ENCODE results near the gene ST3GAL3. TPM values are rescaled to one million over a fixed set of nuclear protein-coding genes. Genes with fewer than 3 reads are reported as not detected.

Gene ST3GAL3
- total RNA-seq, 1 experiment from 2014 or later: 26.8 TPM

- CTCF ChIA-PET: no interaction called here
These were observed 175.4 kb downstream of the ST3GAL3 start for GRCh38 chr1:43882763-43883162.

DNA sequence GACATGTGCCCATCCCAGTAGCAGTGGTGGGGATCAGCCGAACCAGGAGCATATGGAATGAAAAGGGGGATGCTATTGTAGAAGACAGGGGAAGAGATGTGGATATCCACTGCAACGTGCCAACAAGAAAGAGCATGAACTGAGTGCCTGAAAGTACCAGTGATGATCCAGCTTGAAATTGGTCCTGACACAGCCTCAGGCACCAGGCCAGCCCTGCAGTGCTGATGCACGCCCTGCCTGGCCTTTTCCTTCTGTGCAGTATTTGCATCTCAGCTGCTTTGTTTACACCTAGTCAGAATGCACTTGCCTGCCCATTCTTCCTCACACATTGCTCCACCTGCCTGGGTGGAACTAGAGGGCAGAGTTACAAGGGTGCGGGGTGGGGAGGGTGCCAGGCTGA, 176.0 kb downstream of the ST3GAL3 start:
- H3K4me3 ChIP-seq (ENCODE audit: low read depth, low read length, poor library complexity, severe bottlenecking): no peak overlapping the region
- POLR2A ChIA-PET (ENCODE audit: low non-redundant PET): no interaction called here
- BruUV-seq (replicated peaks): no TSS peak
- H3K27me3 ChIP-seq (replicated peaks; ENCODE audit: insufficient read depth, low read depth, low read length, poor library complexity): no peaks in the 10 kb centered on the region
- H3K4me1 ChIP-seq (ENCODE audit: insufficient read depth, low read length, poor library complexity, severe bottlenecking): peaks cover 11% of the 10 kb centered on the region
- intact Hi-C loops (cut with micrococcal nuclease; ENCODE audit: unreplicated experiment): no loop called here
- no peak for DNase-seq (ENCODE audit: low spot score)
- H3K36me3 ChIP-seq (ENCODE audit: insufficient read depth, low read length, poor library complexity, severe bottlenecking): no peaks in the 10 kb centered on the region
- CTCF ChIA-PET: no interaction called here
- H3K27ac ChIP-seq (ENCODE audit: low read depth, low read length, poor library complexity, severe bottlenecking): no peak overlapping the region
- no peak for TF ChIP-seq EZH2 (IDR thresholded peaks at IDR 0.05; ENCODE audit: borderline replicate concordance, low read depth, low read length, poor library complexity, severe bottlenecking)
- TF ChIP-seq, protein P1, sequence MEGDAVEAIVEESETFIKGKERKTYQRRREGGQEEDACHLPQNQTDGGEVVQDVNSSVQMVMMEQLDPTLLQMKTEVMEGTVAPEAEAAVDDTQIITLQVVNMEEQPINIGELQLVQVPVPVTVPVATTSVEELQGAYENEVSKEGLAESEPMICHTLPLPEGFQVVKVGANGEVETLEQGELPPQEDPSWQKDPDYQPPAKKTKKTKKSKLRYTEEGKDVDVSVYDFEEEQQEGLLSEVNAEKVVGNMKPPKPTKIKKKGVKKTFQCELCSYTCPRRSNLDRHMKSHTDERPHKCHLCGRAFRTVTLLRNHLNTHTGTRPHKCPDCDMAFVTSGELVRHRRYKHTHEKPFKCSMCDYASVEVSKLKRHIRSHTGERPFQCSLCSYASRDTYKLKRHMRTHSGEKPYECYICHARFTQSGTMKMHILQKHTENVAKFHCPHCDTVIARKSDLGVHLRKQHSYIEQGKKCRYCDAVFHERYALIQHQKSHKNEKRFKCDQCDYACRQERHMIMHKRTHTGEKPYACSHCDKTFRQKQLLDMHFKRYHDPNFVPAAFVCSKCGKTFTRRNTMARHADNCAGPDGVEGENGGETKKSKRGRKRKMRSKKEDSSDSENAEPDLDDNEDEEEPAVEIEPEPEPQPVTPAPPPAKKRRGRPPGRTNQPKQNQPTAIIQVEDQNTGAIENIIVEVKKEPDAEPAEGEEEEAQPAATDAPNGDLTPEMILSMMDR (conservative IDR thresholded peaks at IDR 0.05; ENCODE audit: low read depth, low read length): no peak
- no peaks in the 10 kb centered on the region for H3K9me3 ChIP-seq (ENCODE audit: low read depth, low read length, poor library complexity, severe bottlenecking)

More at GRCh38 chr1:43882763-43883162, 175.4 kb downstream of the ST3GAL3 start:
- Histone ChIP-seq H3K27me3 (replicated peaks; ENCODE audit: insufficient read depth, low read depth, low read length, poor library complexity) (no peaks in the 10 kb centered on the region), H3K4me1 (ENCODE audit: insufficient read depth, low read length, poor library complexity, severe bottlenecking) (peaks cover 11% of the 10 kb centered on the region), H3K9me3 (ENCODE audit: low read depth, low read length, poor library complexity, severe bottlenecking) (no peaks in the 10 kb centered on the region), H3K27ac (ENCODE audit: low read depth, low read length, poor library complexity, severe bottlenecking) (no peak overlapping the region), H3K4me3 (ENCODE audit: low read depth, low read length, poor library complexity, severe bottlenecking) (no peak overlapping the region), H3K36me3 (ENCODE audit: insufficient read depth, low read length, poor library complexity, severe bottlenecking) (no peaks in the 10 kb centered on the region)
- DNase-seq (ENCODE audit: low spot score): no peak
- no peak for TF ChIP-seq EZH2 (IDR thresholded peaks at IDR 0.05; ENCODE audit: borderline replicate concordance, low read depth, low read length, poor library complexity, severe bottlenecking)
- TF ChIP-seq, protein P1 (conservative IDR thresholded peaks at IDR 0.05; ENCODE audit: low read depth, low read length): no peak
- intact Hi-C loops (cut with micrococcal nuclease; ENCODE audit: unreplicated experiment): no loop called here
- no TSS peak for BruUV-seq (replicated peaks)
- POLR2A ChIA-PET (ENCODE audit: low non-redundant PET): no interaction called here

DNA sequence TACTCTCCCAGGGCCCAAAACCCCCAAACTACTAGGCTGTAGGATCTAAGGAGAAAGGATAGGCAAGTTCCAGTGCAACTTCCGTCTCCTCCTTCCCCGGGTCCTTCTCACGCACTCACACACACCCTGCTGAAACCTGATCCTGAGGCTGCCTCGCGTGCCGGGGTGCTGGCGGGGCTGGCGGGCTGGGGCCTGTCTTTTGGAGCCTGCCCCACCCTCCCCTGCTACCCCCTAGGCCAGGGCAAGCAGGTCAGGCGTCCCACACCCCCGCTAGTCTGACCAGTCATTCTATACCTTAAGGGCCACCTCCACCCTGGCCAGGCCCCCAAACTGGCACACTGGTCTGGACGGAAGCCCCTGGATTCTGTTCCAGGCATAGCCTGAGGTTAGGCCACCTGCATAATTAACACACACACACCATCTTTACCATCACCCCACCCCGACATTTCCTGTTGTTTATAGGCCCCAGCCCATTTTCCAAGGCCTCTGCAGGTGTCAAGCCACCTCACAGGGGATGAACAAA, 178.0 kb downstream of the ST3GAL3 start:
- Histone ChIP-seq H3K9me3 (ENCODE audit: low read depth, low read length, poor library complexity, severe bottlenecking) (no peaks in the 10 kb centered on the region), H3K27ac (ENCODE audit: low read depth, low read length, poor library complexity, severe bottlenecking) (no peak overlapping the region), H3K36me3 (ENCODE audit: insufficient read depth, low read length, poor library complexity, severe bottlenecking) (no peaks in the 10 kb centered on the region), H3K27me3 (replicated peaks; ENCODE audit: insufficient read depth, low read depth, low read length, poor library complexity) (no peaks in the 10 kb centered on the region), H3K4me3 (ENCODE audit: low read depth, low read length, poor library complexity, severe bottlenecking) (no peak overlapping the region), H3K4me1 (ENCODE audit: insufficient read depth, low read length, poor library complexity, severe bottlenecking) (peaks cover 11% of the 10 kb centered on the region)
- no TSS peak for BruUV-seq (replicated peaks)
- CTCF ChIA-PET: no interaction called here
- POLR2A ChIA-PET (ENCODE audit: low non-redundant PET): no interaction called here
- no peak for TF ChIP-seq EZH2 (IDR thresholded peaks at IDR 0.05; ENCODE audit: borderline replicate concordance, low read depth, low read length, poor library complexity, severe bottlenecking)
- TF ChIP-seq, protein P1 (conservative IDR thresholded peaks at IDR 0.05; ENCODE audit: low read depth, low read length): no peak
- intact Hi-C loops (cut with micrococcal nuclease; ENCODE audit: unreplicated experiment): no loop called here
- DNase-seq (ENCODE audit: low spot score): no peak

Measured in A673 (cell line).